CD4-positive, alpha-beta T cell treated with Interleukin-15 for 1 hour (primary cell): Measurements from ENCODE around the gene HIPK4.
"Not testable (repeated sequence)": the region's sequence is repeated elsewhere in the genome, so short reads cannot be mapped to it uniquely, and the experiment has no call there.

Experiments used
- DNase-seq: peaks from one replicate; pipeline ENCODE4 v3.0.0-alpha.2; 2020

Gene HIPK4

GRCh38 chr19:40333083-40333482 lies 56.9 kb downstream of the HIPK4 start:
- not testable (repeated sequence) for DNase-seq

- DNase-seq: no peak
Observed at GRCh38 chr19:40332669-40333068, 57.3 kb downstream of the HIPK4 start.

GRCh38 chr19:40331052-40331451 lies 58.9 kb downstream of the HIPK4 start:
- peak; percentile 31 for DNase-seq
